Bone marrow (tissue), 2 donors: ENCODE measurements around the gene AP3D1.
"Not testable (repeated sequence)": the region's sequence is repeated elsewhere in the genome, so short reads cannot be mapped to it uniquely, and the experiment has no call there.

Source experiments
- DNase-seq, 2 donors: peaks; one replicate each; lab custom pipeline; 2025; lab: John Stamatoyannopoulos, UW

The AP3D1 gene

GRCh38 chr19:2151339-2152229 is at the start of gene AP3D1:
Gene AP3D1 (minus strand): TSS chr19:2151566. CDS start chr19:2151334, 232 bp downstream.
- DNase-seq, result peak; percentile 97 to 100

GRCh38 chr19:2200624-2201294 is 49.4 kb upstream of the AP3D1 start:
- DNase-seq, result not testable (repeated sequence)

DNA sequence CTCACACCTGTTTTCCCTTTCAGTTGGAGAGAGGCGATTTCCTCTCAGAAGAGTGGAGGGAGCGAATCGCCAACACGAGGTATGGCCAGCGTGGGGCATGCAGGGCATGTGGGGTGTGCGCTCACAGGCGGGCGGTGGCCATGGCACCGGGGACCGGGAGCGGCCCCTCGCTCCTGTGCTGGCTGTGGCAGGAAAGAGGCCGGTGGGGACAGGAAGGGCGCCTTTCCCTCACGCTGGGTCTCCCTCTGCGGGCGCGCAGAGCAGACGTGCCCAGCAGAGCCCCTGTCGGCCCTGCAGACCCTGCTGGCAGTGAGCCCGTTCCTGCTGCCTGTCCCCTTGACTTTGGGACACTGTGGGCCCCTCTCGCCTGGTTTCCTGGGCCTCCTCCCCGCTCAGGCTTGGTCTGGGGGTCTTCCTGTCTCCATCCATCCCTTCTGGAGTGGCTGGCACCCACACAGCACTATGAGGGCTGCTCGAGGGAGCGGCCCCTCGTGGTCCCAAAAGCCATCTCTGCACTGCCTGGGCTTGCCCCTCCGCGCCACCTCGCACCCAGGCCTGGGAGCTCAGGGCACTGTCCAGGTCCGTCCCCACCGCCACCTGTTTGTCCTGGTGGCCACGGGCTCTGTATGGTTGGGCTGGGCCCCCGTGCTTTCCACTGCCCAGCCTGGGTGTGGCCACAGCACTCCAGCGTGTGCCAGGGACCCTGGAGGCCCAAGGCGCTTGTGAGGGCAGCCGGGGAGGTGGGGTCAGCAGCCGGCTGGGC is 48.7 kb upstream of the AP3D1 start:
- DNase-seq, result no peak

- no peak for DNase-seq
These were observed 47.8 kb upstream of the AP3D1 start for GRCh38 chr19:2199215-2199614.

- no peak for DNase-seq
These were observed 47.0 kb upstream of the AP3D1 start for GRCh38 chr19:2198317-2198716.

DNA sequence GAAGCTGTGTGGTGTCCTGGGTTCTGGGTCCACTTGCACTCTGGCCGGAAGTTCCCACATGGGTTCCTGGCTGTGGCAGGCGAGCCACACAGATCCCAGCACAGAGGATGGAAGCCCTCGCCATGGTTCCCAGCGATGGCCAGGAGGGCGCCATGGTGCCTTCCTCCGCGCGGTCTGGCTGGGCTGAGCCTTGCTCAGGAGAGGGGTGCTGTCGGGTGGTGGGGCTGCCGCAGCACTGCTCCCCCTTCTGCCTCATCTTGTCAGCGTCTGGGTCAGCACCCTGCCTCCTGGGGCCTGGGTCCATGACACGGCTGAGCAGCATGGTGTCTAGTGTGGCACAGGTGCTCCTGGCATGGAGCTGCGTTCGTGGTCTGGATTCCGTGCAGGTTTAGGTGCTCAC is 45.9 kb upstream of the AP3D1 start:
- no peak for DNase-seq

- no peak for DNase-seq
These were observed 44.5 kb upstream of the AP3D1 start for GRCh38 chr19:2195914-2196313.

DNA sequence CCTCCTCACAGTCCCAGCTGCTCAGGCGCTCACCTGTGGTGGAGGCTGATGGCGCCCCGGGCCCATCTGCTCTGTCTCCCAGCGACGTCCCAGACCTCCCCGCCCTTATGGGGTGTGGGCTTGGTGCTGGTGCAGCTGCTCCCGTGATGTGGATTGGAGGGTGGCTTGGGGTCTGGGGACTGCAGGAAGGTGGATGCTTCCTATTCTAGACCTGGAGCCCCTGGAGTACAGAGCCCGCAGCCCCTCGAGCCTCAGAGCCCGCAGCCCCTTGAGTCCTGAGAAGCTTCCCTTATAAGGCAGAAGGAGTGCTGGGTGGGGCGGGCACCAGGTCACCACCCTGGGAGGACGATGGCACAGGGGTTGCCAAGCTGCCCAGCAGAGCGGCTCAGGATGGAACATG is 44.0 kb upstream of the AP3D1 start:
- DNase-seq, result no peak

GRCh38 chr19:2194513-2195078 is 43.2 kb upstream of the AP3D1 start:
- no peak for DNase-seq

GRCh38 chr19:2193807-2194206 is 42.4 kb upstream of the AP3D1 start:
- DNase-seq, result no peak

DNA sequence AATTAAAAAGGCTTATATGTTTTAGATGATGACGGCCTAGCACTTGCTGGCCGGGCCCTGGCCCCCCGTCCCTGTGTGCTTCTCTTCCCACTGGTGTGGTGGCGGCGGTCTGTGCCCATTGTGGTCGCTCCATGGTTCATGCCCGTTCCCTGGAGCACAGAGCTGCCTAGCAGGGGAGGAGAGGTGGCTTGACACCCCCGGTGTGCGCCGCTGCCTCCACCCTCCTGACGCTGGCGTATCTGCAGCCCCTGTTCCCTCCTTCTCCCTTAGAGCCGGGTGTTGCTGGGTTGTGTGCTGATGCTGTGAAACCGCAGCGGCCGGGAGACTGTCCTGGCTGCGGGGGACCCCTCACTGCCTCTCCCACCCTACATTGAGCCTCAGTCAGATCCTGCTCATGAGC is 41.5 kb upstream of the AP3D1 start:
- DNase-seq, result no peak

DNA sequence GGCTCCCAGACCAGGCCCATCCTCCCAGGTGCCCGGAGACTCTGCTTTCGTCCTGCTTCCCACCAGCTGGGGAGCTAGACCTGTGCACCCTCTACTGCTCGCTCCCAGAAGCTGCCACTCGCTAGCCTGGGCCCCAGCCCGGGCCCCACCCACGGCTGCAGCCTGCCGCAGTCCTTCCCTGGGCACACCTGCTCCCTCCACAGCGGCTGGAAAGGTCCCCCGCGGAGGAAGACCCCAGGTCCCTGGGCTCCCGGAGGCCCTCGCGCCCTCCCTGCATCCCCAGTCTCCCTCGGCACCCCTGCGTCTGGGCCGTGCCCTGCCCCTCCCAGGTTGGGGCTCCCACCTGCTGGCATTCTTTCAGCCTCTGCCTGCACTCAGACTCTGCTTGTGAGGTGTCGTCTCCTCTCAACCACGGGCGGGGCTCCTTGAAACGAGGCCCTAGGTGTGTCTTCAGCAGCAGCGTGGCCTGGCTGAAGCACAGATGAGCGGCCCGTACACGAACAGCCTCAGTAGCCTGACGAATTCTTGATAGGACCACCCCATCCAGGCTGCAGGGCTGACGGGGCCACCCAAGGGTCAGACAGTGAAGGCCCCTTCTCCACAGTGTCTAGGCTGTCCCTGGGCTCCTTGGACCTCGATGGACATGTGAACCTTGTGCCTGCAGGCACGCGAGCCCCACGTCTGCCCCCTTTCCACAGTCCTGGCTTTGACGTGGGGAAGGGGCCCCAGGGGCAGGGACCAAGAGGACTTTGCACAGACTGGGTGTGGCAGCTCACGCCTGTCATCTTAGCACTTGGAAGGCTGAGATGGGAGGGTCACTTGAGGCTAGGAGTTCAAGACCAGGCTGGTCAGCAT is 40.3 kb upstream of the AP3D1 start:
- DNase-seq, result no peak

- no peak for DNase-seq
These were observed 39.6 kb upstream of the AP3D1 start for GRCh38 chr19:2190848-2191455.

GRCh38 chr19:2189880-2190279 is 38.5 kb upstream of the AP3D1 start:
- no peak for DNase-seq

DNA sequence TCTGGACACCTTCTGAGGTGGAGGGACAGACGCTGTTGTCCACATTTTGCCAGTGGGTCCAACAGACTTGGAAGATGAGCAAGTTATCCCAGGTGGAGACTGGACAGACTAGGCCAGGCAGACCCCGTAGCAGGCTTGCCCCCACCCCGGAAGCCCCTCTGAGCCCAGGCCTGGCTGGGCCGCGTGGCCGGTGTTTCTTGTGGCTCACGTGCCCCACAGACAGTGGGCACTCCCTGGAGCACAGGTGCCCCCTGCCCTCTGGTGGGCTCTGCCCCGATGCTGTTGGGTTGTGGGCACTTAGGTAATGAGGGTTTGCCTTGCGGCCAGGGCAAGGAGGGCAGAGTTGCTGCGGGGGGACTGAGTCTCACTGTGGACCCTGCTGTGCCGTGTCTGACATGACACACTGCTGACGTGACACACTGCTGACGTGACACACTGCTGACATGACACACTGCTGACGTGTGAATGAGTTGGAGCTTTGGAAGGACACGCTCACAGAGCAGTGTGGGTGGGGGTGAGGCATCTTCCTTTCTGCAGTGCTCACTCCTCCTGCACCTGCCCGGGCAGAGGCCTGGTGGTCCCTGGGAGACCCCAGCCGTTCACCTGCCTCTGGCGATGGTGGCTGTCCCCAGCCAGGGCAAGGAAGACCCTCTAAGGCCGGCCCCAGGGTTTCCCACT is 37.5 kb upstream of the AP3D1 start:
- no peak for DNase-seq

DNA sequence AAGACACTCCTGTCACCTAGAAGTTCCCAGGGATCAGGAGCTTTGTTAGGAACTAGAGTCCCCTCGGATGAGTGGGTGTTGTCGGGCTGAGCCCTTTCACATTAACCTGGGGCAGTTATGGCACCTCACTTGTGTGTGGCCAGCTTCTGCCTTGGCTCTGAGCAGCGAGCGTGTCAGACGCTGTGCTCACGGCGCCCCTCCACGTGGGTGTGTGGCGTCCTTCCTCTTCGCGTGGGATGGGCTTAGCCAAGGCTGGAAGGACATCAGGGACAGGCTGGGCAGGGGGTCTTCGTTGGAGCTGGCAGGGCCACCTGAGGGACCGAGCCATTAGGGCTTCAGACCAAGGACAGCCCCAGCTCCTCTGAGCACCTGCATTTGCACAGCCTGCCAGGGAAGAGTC is 35.8 kb upstream of the AP3D1 start:
- DNase-seq, result no peak

DNA sequence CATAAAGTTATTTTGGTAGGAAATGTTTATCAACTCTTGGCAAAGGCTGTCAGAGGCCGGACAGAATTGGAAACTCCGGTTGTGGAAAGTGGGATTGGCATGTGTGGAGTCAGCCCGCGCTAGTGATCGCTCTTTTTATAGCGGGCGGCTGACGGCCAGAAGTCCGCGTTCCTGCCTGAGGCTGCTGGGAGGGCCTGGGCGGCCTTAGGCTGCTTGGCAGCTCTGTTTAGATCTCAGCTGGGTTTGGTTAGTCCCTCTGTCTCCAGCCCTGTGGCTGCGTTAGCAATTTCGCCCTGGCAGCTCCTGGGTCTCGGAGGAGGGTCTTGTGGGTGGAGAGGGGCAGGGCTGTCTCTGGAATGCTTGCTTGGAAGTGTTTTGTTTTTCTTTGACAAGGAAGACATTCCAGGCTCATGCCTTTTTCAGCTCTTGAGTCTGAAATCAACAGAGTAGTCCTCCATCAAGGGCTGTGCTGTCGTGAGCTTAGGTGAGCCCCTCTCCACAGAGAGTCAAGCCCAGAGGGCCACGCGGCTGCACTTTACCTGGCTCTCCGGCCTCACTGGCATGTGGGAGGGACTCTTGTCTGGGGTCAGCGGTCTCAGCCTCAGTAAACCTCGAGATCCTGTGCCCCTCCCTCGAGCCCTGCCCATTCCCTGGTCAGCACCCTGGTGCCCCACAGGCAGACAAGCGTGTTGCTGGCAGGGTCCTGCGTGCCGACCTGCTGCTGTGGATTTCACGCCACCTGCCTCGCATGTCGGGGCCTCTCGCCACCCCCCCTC is 34.9 kb upstream of the AP3D1 start:
- DNase-seq, result no peak

DNA sequence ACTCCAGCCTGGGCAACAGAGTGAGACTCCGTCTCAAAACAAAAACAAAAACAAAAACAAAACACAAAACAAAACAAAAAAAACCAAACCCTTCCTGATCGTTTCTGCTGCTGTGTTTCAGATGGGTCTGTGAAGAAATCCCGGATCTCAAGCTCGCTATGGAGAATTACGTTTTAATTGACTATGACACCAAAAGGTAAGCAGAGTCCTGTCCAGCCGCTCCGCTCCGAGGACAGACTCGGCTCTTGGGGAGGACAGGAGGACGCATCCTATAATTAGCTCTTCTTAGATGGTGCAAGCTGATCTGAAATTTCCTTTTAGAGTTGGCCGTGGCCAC is 34.3 kb upstream of the AP3D1 start:
- DNase-seq, result no peak

- DNase-seq, result no peak
These were observed 33.1 kb upstream of the AP3D1 start for GRCh38 chr19:2184422-2184975.
